ENCODE measurements around the gene ZFP57.

GRCh38 chr6:29633534-29633905, 47.4 kb downstream of the ZFP57 start:
- no peak for TF ChIP-seq POLR2AphosphoS5 (IDR thresholded peaks at IDR 0.05)
- no peak for TF ChIP-seq CTCF (IDR thresholded peaks at IDR 0.05; ENCODE audit: poor library complexity, severe bottlenecking)
- no peak for TF ChIP-seq EZH2 (IDR thresholded peaks at IDR 0.05; ENCODE audit: borderline replicate concordance, insufficient read depth, low read length, poor library complexity, severe bottlenecking)
- no peak for TF ChIP-seq SMC3 (conservative IDR thresholded peaks at IDR 0.05; ENCODE audit: poor library complexity)
- TF ChIP-seq EP300 (conservative IDR thresholded peaks at IDR 0.05; ENCODE audit: poor library complexity, severe bottlenecking): no peak
- TF ChIP-seq TAF1 (IDR thresholded peaks at IDR 0.05; ENCODE audit: low read depth): peak; percentile 46
- no peak for TF ChIP-seq RAD21 (conservative IDR thresholded peaks at IDR 0.05)

All from neural cell (in vitro differentiated cells).